GM18868 (cell line): Measurements from ENCODE around the gene PRPF38A.
"Not testable (repeated sequence)": the region's sequence is repeated elsewhere in the genome, so short reads cannot be mapped to it uniquely, and the experiment has no call there.

ENCODE experiments used
- ATAC-seq: cut with Tn5 transposase; IDR thresholded peaks from one replicate; pipeline ENCODE4 v1.9.1; 2021; ENCODE audit warnings: mild to moderate bottlenecking, moderate library complexity; ENCODE audit not compliant: unreplicated experiment

PRPF38A gene

GRCh38 chr1:52404116-52404974 lies at the start of gene PRPF38A, which contains the start of gene ORC1:
PRPF38A (plus strand) TSS chr1:52404602; CDS start chr1:52404750, 148 bp downstream.
ORC1 (minus strand) TSS chr1:52404423; CDS start chr1:52402223, 2,200 bp downstream.
- ATAC-seq = peak; percentile 96

- ATAC-seq = no peak
Measured at GRCh38 chr1:52355436-52355835, 49.0 kb upstream of the PRPF38A start.

GRCh38 chr1:52355847-52356505 lies 48.4 kb upstream of the PRPF38A start:
- ATAC-seq = no peak

DNA sequence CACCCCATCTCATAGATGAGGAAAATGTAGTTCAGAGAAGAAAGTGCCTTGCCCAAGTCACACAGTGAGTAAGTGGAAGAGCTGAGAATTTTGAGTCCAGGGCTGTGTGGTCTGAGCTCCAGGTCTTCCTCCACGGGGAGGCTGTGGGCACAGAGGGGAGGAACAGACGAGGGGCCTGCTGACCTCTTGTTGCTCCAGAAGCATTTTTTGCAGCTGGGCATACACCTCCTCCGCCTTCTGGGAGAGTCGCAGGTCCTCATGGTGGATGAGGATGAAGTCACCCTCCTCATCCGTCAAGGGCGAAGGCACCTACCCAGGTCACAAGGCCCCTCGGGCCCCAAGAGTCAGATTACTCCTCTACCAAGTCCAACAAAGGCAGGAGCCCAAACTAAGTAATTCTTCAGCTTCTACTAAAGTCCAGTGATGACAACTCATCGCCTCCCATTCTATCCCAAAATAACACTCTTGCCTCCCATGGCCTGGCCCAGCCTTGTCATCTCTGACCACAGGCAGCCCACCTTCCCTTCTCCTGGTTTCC lies 47.5 kb upstream of the PRPF38A start:
- no peak for ATAC-seq

GRCh38 chr1:52357397-52357796 lies 47.0 kb upstream of the PRPF38A start:
- no peak for ATAC-seq

GRCh38 chr1:52358851-52359497 lies 45.4 kb upstream of the PRPF38A start:
- ATAC-seq = no peak

DNA sequence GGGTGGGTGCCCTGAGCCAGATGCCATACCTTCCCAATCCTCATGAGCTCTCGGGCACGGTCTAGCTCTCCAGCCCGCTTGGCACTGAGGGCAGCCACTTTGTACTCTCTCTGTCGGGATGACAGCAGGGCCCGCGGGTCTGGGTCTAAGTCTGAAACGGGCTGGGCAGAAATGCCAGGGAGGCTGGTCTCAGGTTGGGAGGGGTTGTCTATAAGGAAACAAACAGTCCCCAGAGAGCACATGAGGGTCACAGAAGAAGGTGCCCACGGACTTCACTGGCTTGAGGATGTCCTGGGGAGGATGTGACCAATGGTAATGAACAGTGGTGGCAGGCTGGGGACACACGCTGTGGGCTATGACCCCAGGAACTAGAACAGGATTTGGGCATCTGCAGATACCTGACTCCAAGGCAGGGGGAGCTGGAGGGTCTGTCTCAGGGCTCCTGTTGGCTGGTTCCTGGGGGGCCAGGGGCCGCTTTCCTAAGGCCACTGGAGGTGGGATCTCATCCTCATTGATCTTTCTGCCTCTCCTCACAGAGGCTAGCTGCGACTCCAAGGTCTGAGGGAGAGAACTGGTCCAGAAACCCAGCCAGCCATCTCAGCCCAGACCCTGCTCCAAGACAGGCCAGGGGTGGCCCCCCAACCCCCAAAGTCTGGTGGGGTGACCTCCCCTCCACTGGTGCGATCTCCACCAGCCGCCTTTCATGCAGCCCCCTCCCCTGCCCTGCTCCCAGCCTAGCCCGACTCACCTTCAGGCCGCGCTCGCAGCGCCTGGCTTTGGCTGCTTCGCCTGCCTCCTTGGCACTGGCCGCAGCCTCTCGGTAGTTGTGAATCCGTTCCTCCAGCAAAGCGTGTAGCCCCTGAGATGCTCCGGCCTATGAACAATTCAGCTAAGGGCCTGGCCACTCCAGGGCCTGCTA lies 44.5 kb upstream of the PRPF38A start:
- no peak for ATAC-seq

GRCh38 chr1:52360595-52360968 lies 43.8 kb upstream of the PRPF38A start:
- no peak for ATAC-seq

GRCh38 chr1:52364235-52364839 lies 40.1 kb upstream of the PRPF38A start:
- no peak for ATAC-seq

DNA sequence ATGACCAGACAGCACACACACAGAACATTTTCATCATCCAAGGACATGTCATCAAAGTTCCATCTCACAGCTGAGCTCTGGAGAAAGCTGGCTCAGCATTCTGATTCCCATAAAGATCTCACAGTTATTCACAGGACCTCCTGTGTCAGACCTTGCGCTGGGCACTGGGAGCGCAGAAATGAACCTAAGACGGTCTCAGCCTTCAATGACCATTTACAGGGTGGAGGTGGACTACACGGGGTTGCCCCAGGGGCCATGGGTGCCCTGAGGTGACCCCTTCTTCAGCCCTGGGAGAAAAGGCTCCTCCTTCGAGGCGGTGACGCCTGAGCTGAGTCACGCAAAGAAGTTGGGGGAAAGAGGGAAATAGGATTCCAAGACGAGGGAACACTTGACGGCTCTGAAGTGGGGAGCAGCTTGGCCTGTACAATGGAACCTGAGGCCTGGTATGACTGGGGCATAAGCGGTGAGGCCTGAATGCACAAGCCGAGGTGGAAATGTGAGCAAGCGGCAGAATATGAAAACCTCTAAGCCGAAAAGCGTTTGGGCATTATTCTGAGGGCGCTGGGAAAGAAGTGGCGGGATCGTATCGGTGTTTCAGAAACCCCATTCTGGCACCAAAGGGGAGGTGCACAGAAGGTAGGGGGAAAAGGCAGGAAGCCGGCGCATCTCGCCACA lies 39.2 kb upstream of the PRPF38A start:
- ATAC-seq = no peak

- ATAC-seq = peak; percentile 92
Measured at GRCh38 chr1:52365746-52366516, 38.5 kb upstream of the PRPF38A start, which contains the start of gene CC2D1B. CC2D1B (minus strand) TSS chr1:52366205; CDS start chr1:52364620, 1,585 bp downstream.

- ATAC-seq = no peak
Measured at GRCh38 chr1:52366517-52366827, 37.9 kb upstream of the PRPF38A start.

DNA sequence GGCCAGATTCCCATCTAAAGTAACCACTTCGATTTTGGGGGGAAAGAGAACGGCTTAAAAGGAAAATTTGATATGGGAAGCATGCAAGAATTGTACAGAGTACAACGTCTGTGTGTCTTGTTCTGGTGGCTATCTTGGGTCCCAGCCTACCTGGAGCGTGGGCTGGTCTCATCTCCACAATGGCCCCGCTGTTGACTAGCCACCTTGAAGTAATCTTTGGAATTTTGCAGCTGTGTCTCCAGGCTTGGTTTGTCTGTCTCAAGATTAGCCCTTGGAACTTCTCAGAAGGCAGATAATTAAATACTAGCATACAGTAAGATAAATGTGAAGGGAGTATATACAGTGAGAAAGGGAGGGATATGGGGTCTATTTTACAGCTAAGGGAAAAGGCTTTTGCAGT lies 37.1 kb upstream of the PRPF38A start:
- no peak for ATAC-seq

DNA sequence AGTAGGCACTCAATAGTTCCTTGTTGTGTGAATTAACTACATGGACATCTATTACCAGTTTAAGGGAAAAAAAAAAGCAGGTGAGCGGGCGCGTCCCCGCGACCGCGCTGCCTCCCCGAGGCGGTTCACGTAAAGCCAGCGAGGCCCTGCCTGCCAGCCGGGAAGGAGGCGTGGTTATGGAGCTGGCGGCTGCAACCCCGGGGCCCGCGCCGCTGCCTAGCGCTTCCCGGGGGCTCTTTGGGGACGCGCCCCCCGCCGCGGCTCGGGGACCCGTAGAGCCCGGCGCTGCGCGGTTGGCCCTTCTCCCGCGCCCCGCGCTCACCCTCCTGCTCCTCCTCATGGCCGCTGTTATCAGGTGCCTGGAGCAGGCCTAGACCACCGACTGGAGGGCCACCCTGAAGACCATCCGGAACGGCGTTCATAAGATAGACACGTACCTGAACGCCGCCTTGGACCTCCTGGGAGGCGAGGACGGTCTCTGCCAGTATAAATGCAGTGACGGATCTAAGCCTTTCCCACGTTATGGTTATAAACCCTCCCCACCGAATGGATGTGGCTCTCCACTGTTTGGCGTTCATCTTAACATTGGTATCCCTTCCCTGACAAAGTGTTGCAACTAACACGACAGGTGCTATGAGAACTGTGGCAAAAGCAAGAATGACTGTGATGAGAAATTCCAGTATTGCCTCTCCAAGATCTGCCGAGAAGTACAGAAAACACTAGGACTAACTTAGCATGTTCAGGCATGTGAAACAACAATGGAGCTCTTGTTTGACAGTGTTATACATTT lies 35.8 kb upstream of the PRPF38A start:
- ATAC-seq = no peak

DNA sequence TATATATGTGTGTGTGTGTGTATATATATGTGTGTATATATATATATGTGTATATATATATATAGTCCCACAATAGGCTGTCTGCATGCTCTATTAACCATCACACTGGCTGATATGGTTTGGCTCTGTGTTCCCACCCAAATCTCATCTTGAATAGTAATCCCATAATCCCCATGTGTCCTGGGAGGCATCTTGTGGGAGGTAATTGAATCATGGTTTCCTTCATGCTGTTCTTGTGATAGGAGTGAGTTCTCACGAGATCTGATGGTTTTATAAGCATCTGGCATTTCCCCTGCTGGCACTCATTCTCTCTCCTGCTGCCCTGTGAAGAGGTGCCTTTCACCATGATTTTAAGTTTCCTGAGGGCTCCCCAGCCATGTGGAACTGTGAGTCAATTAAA lies 34.6 kb upstream of the PRPF38A start:
- not testable (repeated sequence) for ATAC-seq

DNA sequence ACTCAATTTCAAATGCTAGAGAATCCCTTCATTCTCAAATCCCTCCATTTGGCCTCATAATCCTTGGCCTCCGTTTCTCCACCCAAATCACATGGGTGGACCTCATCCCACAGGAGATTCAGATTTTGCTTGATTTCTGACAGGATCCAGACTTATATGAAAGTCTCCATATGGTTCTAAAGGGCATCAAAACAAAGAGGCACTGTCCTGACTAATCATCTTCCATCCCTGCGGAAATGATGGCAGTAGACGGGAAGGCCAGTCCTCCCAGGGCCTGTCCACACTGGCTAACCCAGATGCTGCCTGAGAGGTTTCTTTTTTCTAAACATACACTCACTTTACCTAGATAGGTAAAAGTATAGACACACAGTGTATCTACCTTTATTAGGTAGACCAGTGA lies 19.0 kb upstream of the PRPF38A start:
- ATAC-seq = no peak

- ATAC-seq = no peak
Measured at GRCh38 chr1:52386458-52386857, 17.9 kb upstream of the PRPF38A start.

DNA sequence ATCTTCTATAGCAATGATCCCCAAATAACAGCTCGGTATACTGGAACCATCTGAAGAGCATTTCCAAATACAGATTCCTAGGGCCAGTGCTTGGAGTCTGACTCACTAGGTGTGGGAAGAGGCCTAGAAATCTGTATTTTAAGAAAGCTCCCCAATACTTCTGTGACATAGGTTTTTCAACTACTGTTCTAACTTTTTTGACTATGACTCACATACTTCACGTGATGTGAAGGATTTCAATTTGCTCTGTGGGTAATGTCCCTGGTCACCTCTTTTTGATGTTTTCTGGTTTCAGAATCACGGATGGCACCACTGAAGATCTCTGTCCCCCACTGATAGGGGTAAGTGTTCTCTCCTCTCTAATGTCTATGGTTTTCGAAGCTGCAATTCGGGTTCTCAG lies 11.2 kb upstream of the PRPF38A start:
- no peak for ATAC-seq
